Stimulated activated CD4-positive, alpha-beta T cell treated with anti-CD3 and anti-CD28 coated beads, Interleukin-1b, Interleukin-23, amount 100 ng/mL, for 48 hours (primary cell): ENCODE measurements around the gene SLC27A4.

Source experiments
- DNase-seq: peaks from one replicate; pipeline ENCODE4 v3.0.0-alpha.2; 2020

Gene SLC27A4

GRCh38 chr9:128369024-128369706 is 28.8 kb downstream of the SLC27A4 start:
- DNase-seq, result no peak

- DNase-seq, result no peak
These were observed 30.0 kb downstream of the SLC27A4 start for GRCh38 chr9:128370367-128370751.

GRCh38 chr9:128370752-128371629 is 30.7 kb downstream of the SLC27A4 start, which contains the start of gene URM1:
TSS of gene URM1 (plus strand) at chr9:128371374. CDS start at chr9:128371381, 7 bp downstream.
- peak; percentile 95 for DNase-seq

GRCh38 chr9:128371630-128372117 is 31.3 kb downstream of the SLC27A4 start:
- no peak for DNase-seq

GRCh38 chr9:128372188-128372641 is 31.9 kb downstream of the SLC27A4 start:
- no peak for DNase-seq

- DNase-seq, result no peak
These were observed 32.5 kb downstream of the SLC27A4 start for GRCh38 chr9:128372784-128373183.

GRCh38 chr9:128374221-128374675 is 33.9 kb downstream of the SLC27A4 start:
- no peak for DNase-seq

- no peak for DNase-seq
These were observed 35.5 kb downstream of the SLC27A4 start for GRCh38 chr9:128375865-128376264.

GRCh38 chr9:128382261-128382660 is 41.9 kb downstream of the SLC27A4 start:
- DNase-seq, result no peak

GRCh38 chr9:128383007-128383753 is 42.9 kb downstream of the SLC27A4 start:
- no peak for DNase-seq

- DNase-seq, result no peak
These were observed 43.5 kb downstream of the SLC27A4 start for GRCh38 chr9:128383791-128384190.

- no peak for DNase-seq
These were observed 44.6 kb downstream of the SLC27A4 start for GRCh38 chr9:128384801-128385495.

- no peak for DNase-seq
These were observed 45.5 kb downstream of the SLC27A4 start for GRCh38 chr9:128385496-128386460.

GRCh38 chr9:128388150-128388549 is 47.8 kb downstream of the SLC27A4 start:
- no peak for DNase-seq

- no peak for DNase-seq
These were observed 49.2 kb downstream of the SLC27A4 start for GRCh38 chr9:128389395-128390149.

- DNase-seq, result no peak
These were observed 50.0 kb downstream of the SLC27A4 start for GRCh38 chr9:128390150-128390812.

GRCh38 chr9:128390813-128391711 is 50.7 kb downstream of the SLC27A4 start:
- DNase-seq, result no peak

GRCh38 chr9:128391956-128392301 is 51.6 kb downstream of the SLC27A4 start:
- DNase-seq, result no peak
